Measurements from ENCODE around the gene ACAD10. TPM values are rescaled to one million over a fixed set of nuclear protein-coding genes. Genes with fewer than 3 reads are reported as not detected.
"Not testable (repeated sequence)": the region's sequence is repeated elsewhere in the genome, so short reads cannot be mapped to it uniquely, and the experiment has no call there.

Gene ACAD10
- total RNA-seq, 1 donor: 16.4 TPM

- TF ChIP-seq CTCF (IDR thresholded peaks at IDR 0.05; ENCODE audit: insufficient read depth, low read depth, low read length): no peak
- H3K4me3 ChIP-seq (ENCODE audit: low read depth, low read length): no peak overlapping the region
- DNase-seq (ENCODE audit: low read depth): no peak
Measured at GRCh38 chr12:111664961-111665865, 20.6 kb upstream of the ACAD10 start.

GRCh38 chr12:111672822-111673381, 13.0 kb upstream of the ACAD10 start:
- no peak for TF ChIP-seq CTCF (IDR thresholded peaks at IDR 0.05; ENCODE audit: insufficient read depth, low read depth, low read length)
- no peak for DNase-seq (ENCODE audit: low read depth)
- no peak overlapping the region for H3K4me3 ChIP-seq (ENCODE audit: low read depth, low read length)

- peak; percentile 52 for DNase-seq (ENCODE audit: low read depth)
- no peak overlapping the region for H3K4me3 ChIP-seq (ENCODE audit: low read depth, low read length)
Measured at GRCh38 chr12:111673503-111673902, 12.3 kb upstream of the ACAD10 start.

GRCh38 chr12:111677186-111677585, 8.7 kb upstream of the ACAD10 start:
- DNase-seq (ENCODE audit: low read depth): no peak
- H3K4me3 ChIP-seq (ENCODE audit: low read depth, low read length): no peak overlapping the region
- no peak for TF ChIP-seq CTCF (IDR thresholded peaks at IDR 0.05; ENCODE audit: insufficient read depth, low read depth, low read length)

More at GRCh38 chr12:111673503-111673902, 12.3 kb upstream of the ACAD10 start:
- peak; percentile 65 for TF ChIP-seq CTCF (IDR thresholded peaks at IDR 0.05; ENCODE audit: insufficient read depth, low read depth, low read length)

- DNase-seq (ENCODE audit: low read depth): not testable (repeated sequence)
- peak overlapping the region; percentile 92 for H3K4me3 ChIP-seq (ENCODE audit: low read depth, low read length)
Measured at GRCh38 chr12:111684485-111685198, 1.2 kb upstream of the ACAD10 start.

GRCh38 chr12:111685322-111685810, 487 bp upstream of the ACAD10 start:
- no peak for DNase-seq (ENCODE audit: low read depth)
- no peak for TF ChIP-seq CTCF (IDR thresholded peaks at IDR 0.05; ENCODE audit: insufficient read depth, low read depth, low read length)

More at GRCh38 chr12:111685322-111685810, 487 bp upstream of the ACAD10 start:
- peak overlapping the region; percentile 92 for H3K4me3 ChIP-seq (ENCODE audit: low read depth, low read length)
